Endothelial cell of umbilical vein (primary cell): ENCODE results near the gene CYP19A1. TPM values are rescaled to one million over a fixed set of nuclear protein-coding genes. Genes with fewer than 3 reads are reported as not detected.

Experiments
- BruUV-seq: library from RNA; stranded (reverse); fragments of 400-500 nt; replicated peaks from 2 replicates; lab custom pipeline; 2021; lab: Mats Ljungman, UMichigan
- CTCF ChIA-PET: fragments of 300-600, 350-600 bp; sonication (Branson Sonifier 250); formaldehyde crosslinking; loops from one replicate; lab custom pipeline; 2021; ENCODE audit warnings: antibody characterized with exemption, inconsistent platforms; lab: Charles Lee
- POLR2A ChIA-PET: fragments of 300-600, 350-600 bp; sonication (Branson Sonifier 250); formaldehyde crosslinking; loops from one replicate; lab custom pipeline; 2021; ENCODE audit warnings: antibody characterized with exemption, inconsistent platforms; lab: Charles Lee
- DNase-seq: peaks from one replicate; pipeline ENCODE4 v3.0.0-alpha.2; 2011; ENCODE audit warnings: low read depth, low spot score
- FAIRE-seq: peaks from 2 replicates; lab custom pipeline; 2011; peaks lifted over from hg19 to GRCh38; lab: Jason Lieb, UNC
- H2AFZ ChIP-seq: 2 replicates; pipeline ENCODE4 v1.6.0; 2012; ENCODE audit warnings: low read depth, low read length, control low read depth, inconsistent platforms
- H3K27ac ChIP-seq: 2 replicates; pipeline ENCODE4 v1.5.1; 2011; ENCODE audit warnings: low read depth, mild to moderate bottlenecking, control low read depth, low read length, moderate library complexity; ENCODE audit not compliant: insufficient read depth
- H3K27me3 ChIP-seq, 2 experiments: 2 replicates each; pipeline versions ENCODE4 v1.6.0 to v1.6.1; 2011; ENCODE audit warnings: low read length in 2 of 2, mixed read lengths in 1 of 2; ENCODE audit not compliant: control insufficient read depth in 2 of 2, insufficient read depth in 2 of 2
- H3K36me3 ChIP-seq, 2 experiments: 2 replicates in 1 of 2; 3 replicates in 1 of 2; pipeline ENCODE4 v1.5.1; 2011; ENCODE audit warnings: low read length in 2 of 2, mild to moderate bottlenecking in 1 of 2, moderate library complexity in 1 of 2; ENCODE audit not compliant: control insufficient read depth in 2 of 2, insufficient read depth in 2 of 2; ENCODE audit errors: extremely low read depth in 1 of 2
- H3K4me1 ChIP-seq: 3 replicates; pipeline ENCODE4 v1.5.1; 2011; ENCODE audit warnings: mild to moderate bottlenecking, low read length; ENCODE audit not compliant: control insufficient read depth, insufficient read depth; ENCODE audit errors: extremely low read depth
- H3K4me2 ChIP-seq: 2 replicates; pipeline ENCODE4 v1.6.1; 2011; ENCODE audit warnings: low read length, control low read depth, mixed read lengths; ENCODE audit not compliant: insufficient read depth
- H3K4me3 ChIP-seq, 3 experiments: fragments of 200-600 bp in 1 of 3; sonication (generic), shearing (Covaris generic) in 1 of 3; replicated peaks in 1 of 3; 2 replicates each; pipeline ENCODE4 v1.5.1; 2011 to 2016; ENCODE audit warnings: control low read depth in 3 of 3, low read length in 3 of 3, mild to moderate bottlenecking in 2 of 3, inconsistent platforms in 1 of 3, low read depth in 1 of 3, moderate library complexity in 1 of 3; ENCODE audit not compliant: insufficient read depth in 1 of 3
- H3K79me2 ChIP-seq: 2 replicates; pipeline ENCODE4 v1.6.0; 2012; ENCODE audit warnings: low read length, inconsistent platforms; ENCODE audit not compliant: control insufficient read depth, insufficient read depth
- H3K9ac ChIP-seq: replicated peaks from 2 replicates; pipeline ENCODE3; 2011; ENCODE audit warnings: low read length, control low read depth; ENCODE audit not compliant: insufficient read depth; ENCODE audit errors: extremely low read depth
- H3K9me1 ChIP-seq: replicated peaks from 3 replicates; pipeline ENCODE4 v1.6.0; 2011; ENCODE audit warnings: mild to moderate bottlenecking, low read length; ENCODE audit not compliant: control insufficient read depth, insufficient read depth; ENCODE audit errors: extremely low read depth
- H3K9me3 ChIP-seq: replicated peaks from 2 replicates; pipeline ENCODE4 v1.5.1; 2012; ENCODE audit warnings: low read length, inconsistent platforms; ENCODE audit not compliant: control insufficient read depth, insufficient read depth
- H4K20me1 ChIP-seq: replicated peaks from 2 replicates; pipeline ENCODE3; 2011; ENCODE audit warnings: mild to moderate bottlenecking, low read length; ENCODE audit not compliant: control insufficient read depth, insufficient read depth; ENCODE audit errors: extremely low read depth
- CTCF ChIP-seq, 2 donors: IDR thresholded peaks; 1 replicate in 1 of 2; 2 replicates in 1 of 2; pipeline ENCODE4 v1.5.1; 2011; ENCODE audit warnings: low read length in 2 of 2, mild to moderate bottlenecking in 2 of 2, moderate library complexity in 2 of 2, control low read depth in 1 of 2, inconsistent platforms in 1 of 2, low read depth in 1 of 2; ENCODE audit not compliant: insufficient read depth in 1 of 2; ENCODE audit errors: extremely low read depth in 1 of 2
- EZH2 ChIP-seq: IDR thresholded peaks from 2 replicates; pipeline ENCODE4 v1.6.1; 2012; ENCODE audit warnings: borderline replicate concordance, low read depth, mild to moderate bottlenecking, moderate library complexity, low read length, inconsistent platforms; ENCODE audit not compliant: severe bottlenecking
- FOS ChIP-seq: IDR thresholded peaks from 2 replicates; pipeline ENCODE4 v1.6.1; 2011; ENCODE audit warnings: mild to moderate bottlenecking, low read length, moderate library complexity, borderline replicate concordance; ENCODE audit not compliant: insufficient read depth
- GATA2 ChIP-seq: IDR thresholded peaks from 2 replicates; pipeline ENCODE4 v1.7.0; 2011; ENCODE audit warnings: low read depth, mild to moderate bottlenecking, moderate library complexity, mixed read lengths, low read length; ENCODE audit not compliant: insufficient read length, insufficient read depth
- JUN ChIP-seq: IDR thresholded peaks from 2 replicates; pipeline ENCODE4 v1.6.1; 2011; ENCODE audit warnings: borderline replicate concordance, low read depth; ENCODE audit not compliant: insufficient read length, insufficient read depth
- MAX ChIP-seq: IDR thresholded peaks from 2 replicates; pipeline ENCODE4 v1.6.1; 2011; ENCODE audit not compliant: insufficient read depth, insufficient read length
- MYC ChIP-seq: IDR thresholded peaks from one replicate; pipeline ENCODE4 v1.6.1; 2011; ENCODE audit warnings: mild to moderate bottlenecking, low read depth, low read length
- POLR2A ChIP-seq: IDR thresholded peaks from 2 replicates; pipeline ENCODE4 v1.6.1; 2012; ENCODE audit warnings: low read depth, mild to moderate bottlenecking, control low read depth, low read length
- POLR2AphosphoS5 ChIP-seq: IDR thresholded peaks from 2 replicates; pipeline ENCODE4 v1.6.1; 2012; ENCODE audit warnings: low read depth, mild to moderate bottlenecking, control low read depth, low read length, moderate library complexity; ENCODE audit not compliant: insufficient read depth
- dilution Hi-C: fragments of 300-500 bp; cut with MboI; formaldehyde crosslinking; loops from one replicate; pipeline ENCODE4 v1.15.0; 2019; ENCODE audit warnings: low sequenced_read_pairs; ENCODE audit not compliant: extremely low pct_ligation_motif_present
- intact Hi-C: fragments of 100-400 bp; cut with micrococcal nuclease; formaldehyde crosslinking; loops from one replicate; pipeline ENCODE4 v1.10.0; 2022
- polyA plus RNA-seq, 4 experiments: library from polyadenylated mRNA; depleted of rRNA in 3 of 4; stranded (reverse) in 3 of 4; unstranded in 1 of 4; fragments of >200 nt; gene quantifications; 2 replicates each; pipeline versions ENCODE4 v1.2.1 to v1.2.3, GENCODE V29; 2011 to 2012; ENCODE audit warnings: missing spikeins in 1 of 4
- total RNA-seq: library from RNA; stranded (reverse); gene quantifications from 2 replicates; pipeline ENCODE4 v1.2.3, GENCODE V29; 2021

CYP19A1 gene
- total and polyA plus RNA-seq, 2 donors (not counting 3 experiments of a cell fraction or from before 2014, with no cell fraction given), result not detected

- no peaks in the 10 kb centered on the region for H3K79me2 ChIP-seq
- dilution Hi-C loops (no loop called here), intact Hi-C loops (no loop called here)
- H3K4me1 ChIP-seq, result peaks cover 8% of the 10 kb centered on the region
- ChIA-PET CTCF (interaction anchor here (1.1 to 3.5 kb wide), 7 partner anchors 8 to 231 kb away, joined by 3 to 47 read pairs (median 6); no protein-coding TSS in a partner anchor), POLR2A (interaction anchor here (1.0 kb wide), 1 partner anchor 8 kb away, joined by 3 read pairs; no protein-coding TSS in a partner anchor)
- H2AFZ ChIP-seq, result no peak overlapping the region
- H3K9me3 ChIP-seq, result no peaks in the 10 kb centered on the region
- FAIRE-seq, result no peak
- TF ChIP-seq MAX (no peak), MYC (no peak), CTCF (IDR thresholded peaks at IDR 0.05; ENCODE audit: extremely low read depth in 1 of 2, insufficient read depth in 1 of 2, low read depth in 1 of 2, low read length in 2 of 2) (no peak), POLR2AphosphoS5 (no peak), GATA2 (no peak), FOS (no peak), POLR2A (no peak), JUN (no peak), EZH2 (no peak)
- no TSS peak for BruUV-seq
- peaks cover 9 to 11% of the 10 kb centered on the region in 2 experiments for H3K27me3 ChIP-seq
- H3K9me1 ChIP-seq, result no peaks in the 10 kb centered on the region
- no peak overlapping the region for H3K4me3 ChIP-seq
- H4K20me1 ChIP-seq, result no peaks in the 10 kb centered on the region
- H3K4me2 ChIP-seq, result no peak overlapping the region
- no peak overlapping the region for H3K27ac ChIP-seq
- no peak for DNase-seq
- no peak overlapping the region for H3K9ac ChIP-seq
- H3K36me3 ChIP-seq, result no peaks in the 10 kb centered on the region
Observed at GRCh38 chr15:51170882-51171633, 167.3 kb downstream of the CYP19A1 start.
